SK-N-SH (cell line): ENCODE measurements around the gene GALR2.

ENCODE experiments used
- CHD2 ChIP-seq: fragments of 150-350 bp; IDR thresholded peaks from 2 replicates; pipeline ENCODE4 v1.6.1; 2018; ENCODE audit warnings: low read length; ENCODE audit not compliant: partially characterized antibody
- ELF1 ChIP-seq: IDR thresholded peaks from 2 replicates; pipeline ENCODE4 v1.4.0; 2012
- EP300 ChIP-seq, 2 experiments: IDR thresholded peaks; 2 replicates each; pipeline versions ENCODE4 v1.4.0 to v1.6.1; 2012; ENCODE audit warnings: borderline replicate concordance in 1 of 2, low read depth in 1 of 2, low read length in 1 of 2
- FOXJ3 ChIP-seq: sonication (generic); formaldehyde crosslinking; IDR thresholded peaks from 2 replicates; pipeline ENCODE4 v1.5.1; 2020; ENCODE audit warnings: mild to moderate bottlenecking, missing genetic modification reagents
- GABPA ChIP-seq: IDR thresholded peaks from 2 replicates; pipeline ENCODE4 v1.4.0; 2012; ENCODE audit warnings: low read depth, mild to moderate bottlenecking
- GATA2 ChIP-seq: sonication (generic); formaldehyde crosslinking; IDR thresholded peaks from 2 replicates; pipeline ENCODE4 v1.5.0; 2020; ENCODE audit warnings: mild to moderate bottlenecking, missing genetic modification reagents
- MAX ChIP-seq: IDR thresholded peaks from 2 replicates; pipeline ENCODE4 v1.4.0; 2012; ENCODE audit warnings: low read depth
- POLR2AphosphoS5 ChIP-seq: IDR thresholded peaks from 2 replicates; pipeline ENCODE4 v1.6.1; 2012; ENCODE audit warnings: low read depth, low read length
- RAD21 ChIP-seq: IDR thresholded peaks from 2 replicates; pipeline ENCODE4 v1.6.1; 2012; ENCODE audit warnings: mild to moderate bottlenecking, low read length
- RFX5 ChIP-seq: IDR thresholded peaks from 2 replicates; pipeline ENCODE4 v1.6.1; 2012; ENCODE audit warnings: mild to moderate bottlenecking, improper control_type of control experiment, low read length
- TAF1 ChIP-seq: IDR thresholded peaks from 2 replicates; pipeline ENCODE4 v1.6.1; 2012; ENCODE audit warnings: low read depth, mild to moderate bottlenecking, low read length, moderate library complexity, borderline replicate concordance
- TEAD4 ChIP-seq: IDR thresholded peaks from 2 replicates; pipeline ENCODE4 v1.4.0; 2012; ENCODE audit warnings: mild to moderate bottlenecking, borderline replicate concordance; ENCODE audit not compliant: insufficient read depth
- TF ChIP-seq, protein P1 (sequence below): fragments of 200-600 bp; sonication (generic); IDR thresholded peaks from 2 replicates; pipeline ENCODE4 v1.6.1; 2017; ENCODE audit warnings: antibody characterized with exemption, mild to moderate bottlenecking, moderate library complexity
- TF ChIP-seq, protein P2 (sequence below): IDR thresholded peaks from 2 replicates; pipeline ENCODE4 v1.6.1; 2012; ENCODE audit warnings: mild to moderate bottlenecking, low read depth, low read length, moderate library complexity

GRCh38 chr17:76092526-76093413, 18.2 kb downstream of the GALR2 start:
- TF ChIP-seq, protein P1, sequence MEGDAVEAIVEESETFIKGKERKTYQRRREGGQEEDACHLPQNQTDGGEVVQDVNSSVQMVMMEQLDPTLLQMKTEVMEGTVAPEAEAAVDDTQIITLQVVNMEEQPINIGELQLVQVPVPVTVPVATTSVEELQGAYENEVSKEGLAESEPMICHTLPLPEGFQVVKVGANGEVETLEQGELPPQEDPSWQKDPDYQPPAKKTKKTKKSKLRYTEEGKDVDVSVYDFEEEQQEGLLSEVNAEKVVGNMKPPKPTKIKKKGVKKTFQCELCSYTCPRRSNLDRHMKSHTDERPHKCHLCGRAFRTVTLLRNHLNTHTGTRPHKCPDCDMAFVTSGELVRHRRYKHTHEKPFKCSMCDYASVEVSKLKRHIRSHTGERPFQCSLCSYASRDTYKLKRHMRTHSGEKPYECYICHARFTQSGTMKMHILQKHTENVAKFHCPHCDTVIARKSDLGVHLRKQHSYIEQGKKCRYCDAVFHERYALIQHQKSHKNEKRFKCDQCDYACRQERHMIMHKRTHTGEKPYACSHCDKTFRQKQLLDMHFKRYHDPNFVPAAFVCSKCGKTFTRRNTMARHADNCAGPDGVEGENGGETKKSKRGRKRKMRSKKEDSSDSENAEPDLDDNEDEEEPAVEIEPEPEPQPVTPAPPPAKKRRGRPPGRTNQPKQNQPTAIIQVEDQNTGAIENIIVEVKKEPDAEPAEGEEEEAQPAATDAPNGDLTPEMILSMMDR: no peak
- TF ChIP-seq ELF1: no peak
- TF ChIP-seq RFX5: no peak
- TF ChIP-seq RAD21: no peak
- TF ChIP-seq TAF1: no peak
- no peak for TF ChIP-seq CHD2
- no peak for TF ChIP-seq GATA2 (CRISPR knock-in tag)
- no peak for TF ChIP-seq EP300 (IDR thresholded peaks at IDR 0.05; ENCODE audit: borderline replicate concordance in 1 of 2, low read depth in 1 of 2, low read length in 1 of 2)
- TF ChIP-seq, protein P2, sequence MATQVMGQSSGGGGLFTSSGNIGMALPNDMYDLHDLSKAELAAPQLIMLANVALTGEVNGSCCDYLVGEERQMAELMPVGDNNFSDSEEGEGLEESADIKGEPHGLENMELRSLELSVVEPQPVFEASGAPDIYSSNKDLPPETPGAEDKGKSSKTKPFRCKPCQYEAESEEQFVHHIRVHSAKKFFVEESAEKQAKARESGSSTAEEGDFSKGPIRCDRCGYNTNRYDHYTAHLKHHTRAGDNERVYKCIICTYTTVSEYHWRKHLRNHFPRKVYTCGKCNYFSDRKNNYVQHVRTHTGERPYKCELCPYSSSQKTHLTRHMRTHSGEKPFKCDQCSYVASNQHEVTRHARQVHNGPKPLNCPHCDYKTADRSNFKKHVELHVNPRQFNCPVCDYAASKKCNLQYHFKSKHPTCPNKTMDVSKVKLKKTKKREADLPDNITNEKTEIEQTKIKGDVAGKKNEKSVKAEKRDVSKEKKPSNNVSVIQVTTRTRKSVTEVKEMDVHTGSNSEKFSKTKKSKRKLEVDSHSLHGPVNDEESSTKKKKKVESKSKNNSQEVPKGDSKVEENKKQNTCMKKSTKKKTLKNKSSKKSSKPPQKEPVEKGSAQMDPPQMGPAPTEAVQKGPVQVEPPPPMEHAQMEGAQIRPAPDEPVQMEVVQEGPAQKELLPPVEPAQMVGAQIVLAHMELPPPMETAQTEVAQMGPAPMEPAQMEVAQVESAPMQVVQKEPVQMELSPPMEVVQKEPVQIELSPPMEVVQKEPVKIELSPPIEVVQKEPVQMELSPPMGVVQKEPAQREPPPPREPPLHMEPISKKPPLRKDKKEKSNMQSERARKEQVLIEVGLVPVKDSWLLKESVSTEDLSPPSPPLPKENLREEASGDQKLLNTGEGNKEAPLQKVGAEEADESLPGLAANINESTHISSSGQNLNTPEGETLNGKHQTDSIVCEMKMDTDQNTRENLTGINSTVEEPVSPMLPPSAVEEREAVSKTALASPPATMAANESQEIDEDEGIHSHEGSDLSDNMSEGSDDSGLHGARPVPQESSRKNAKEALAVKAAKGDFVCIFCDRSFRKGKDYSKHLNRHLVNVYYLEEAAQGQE: no peak
- TF ChIP-seq MAX: no peak
- no peak for TF ChIP-seq POLR2AphosphoS5
- no peak for TF ChIP-seq FOXJ3 (CRISPR knock-in tag)
- no peak for TF ChIP-seq GABPA
- no peak for TF ChIP-seq TEAD4
